ENCODE data around the gene C11orf91. TPM values are rescaled to one million over a fixed set of nuclear protein-coding genes. Genes with fewer than 3 reads are reported as not detected.

C11orf91 gene
- total and polyA plus RNA-seq, 7 donors, result 0.14 to 0.87 (median 0.51) TPM; not detected in 3

DNA sequence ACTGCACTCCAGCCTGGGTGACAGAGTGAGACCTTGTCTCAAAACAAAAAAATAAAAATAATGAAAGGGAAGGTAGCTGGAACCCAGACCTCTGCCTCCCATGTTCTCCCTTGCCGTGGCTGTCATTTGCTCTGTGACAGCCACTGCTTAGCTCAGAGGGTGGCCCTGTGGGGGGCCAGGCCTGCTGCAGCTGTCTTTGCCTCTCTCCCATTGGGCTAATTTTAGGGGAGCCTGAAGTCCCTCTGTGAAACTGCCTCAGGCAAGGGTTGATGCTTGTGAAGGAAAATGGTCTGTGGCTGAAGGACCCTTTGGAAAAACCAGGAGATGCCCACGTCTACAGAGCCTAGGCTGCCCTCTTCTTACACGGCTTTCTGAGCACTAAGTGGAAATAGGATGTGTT is 42.9 kb downstream of the C11orf91 start:
- peaks cover 13% of the 10 kb centered on the region for H3K4me1 ChIP-seq
- TF ChIP-seq, protein P1, sequence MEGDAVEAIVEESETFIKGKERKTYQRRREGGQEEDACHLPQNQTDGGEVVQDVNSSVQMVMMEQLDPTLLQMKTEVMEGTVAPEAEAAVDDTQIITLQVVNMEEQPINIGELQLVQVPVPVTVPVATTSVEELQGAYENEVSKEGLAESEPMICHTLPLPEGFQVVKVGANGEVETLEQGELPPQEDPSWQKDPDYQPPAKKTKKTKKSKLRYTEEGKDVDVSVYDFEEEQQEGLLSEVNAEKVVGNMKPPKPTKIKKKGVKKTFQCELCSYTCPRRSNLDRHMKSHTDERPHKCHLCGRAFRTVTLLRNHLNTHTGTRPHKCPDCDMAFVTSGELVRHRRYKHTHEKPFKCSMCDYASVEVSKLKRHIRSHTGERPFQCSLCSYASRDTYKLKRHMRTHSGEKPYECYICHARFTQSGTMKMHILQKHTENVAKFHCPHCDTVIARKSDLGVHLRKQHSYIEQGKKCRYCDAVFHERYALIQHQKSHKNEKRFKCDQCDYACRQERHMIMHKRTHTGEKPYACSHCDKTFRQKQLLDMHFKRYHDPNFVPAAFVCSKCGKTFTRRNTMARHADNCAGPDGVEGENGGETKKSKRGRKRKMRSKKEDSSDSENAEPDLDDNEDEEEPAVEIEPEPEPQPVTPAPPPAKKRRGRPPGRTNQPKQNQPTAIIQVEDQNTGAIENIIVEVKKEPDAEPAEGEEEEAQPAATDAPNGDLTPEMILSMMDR (IDR thresholded peaks at IDR 0.05), result no peak
- H3K27me3 ChIP-seq (ENCODE audit: insufficient read depth in 3 of 3, low read length in 2 of 3), result no peaks in the 10 kb centered on the region
- DNase-seq, result no peak
- WGBS, 3 donors, result 61 to 82% (median 69%) methylated on average over 3 of the region's 3 CpGs
- no peak for ATAC-seq
- no peaks in the 10 kb centered on the region for H3K36me3 ChIP-seq (ENCODE audit: insufficient read depth in 1 of 2, low read depth in 1 of 2)
- intact Hi-C loops (cut with DNase I), result no loop called here
- no peak overlapping the region for H3K27ac ChIP-seq
- no peak overlapping the region for H3K4me3 ChIP-seq
- H3K9me3 ChIP-seq, result no peaks in the 10 kb centered on the region

DNA sequence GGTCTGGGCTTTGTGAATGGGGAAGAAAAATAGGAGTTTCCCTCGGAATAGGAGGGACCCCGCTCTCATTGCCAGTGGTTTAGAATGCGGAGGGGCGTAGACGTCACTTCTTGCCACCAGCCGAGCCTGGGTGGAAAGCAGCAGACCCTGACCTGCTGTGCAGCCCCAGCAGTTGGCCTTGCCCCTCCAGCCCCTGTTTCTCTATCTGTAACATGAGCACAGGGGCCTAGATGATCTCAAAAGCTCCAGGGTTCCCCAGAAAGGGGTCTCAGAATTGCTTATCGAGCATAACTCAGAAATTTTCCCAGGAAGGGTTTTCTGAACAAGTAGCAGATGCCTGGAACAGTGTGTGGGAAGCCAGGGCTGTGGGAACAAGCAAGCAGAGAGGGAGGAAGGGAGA is 43.9 kb downstream of the C11orf91 start:
- no peak overlapping the region for H3K27ac ChIP-seq
- no peak overlapping the region for H3K4me3 ChIP-seq
- DNase-seq, result no peak
- no peaks in the 10 kb centered on the region for H3K27me3 ChIP-seq (ENCODE audit: insufficient read depth in 3 of 3, low read length in 2 of 3)
- intact Hi-C loops (cut with DNase I), result no loop called here
- 89 to 92% (median 90%) methylated on average over 7 of the region's 7 CpGs for WGBS, 3 donors
- peaks cover 22% of the 10 kb centered on the region for H3K4me1 ChIP-seq
- H3K36me3 ChIP-seq (ENCODE audit: insufficient read depth in 1 of 2, low read depth in 1 of 2), result no peaks in the 10 kb centered on the region
- TF ChIP-seq, protein P1 (IDR thresholded peaks at IDR 0.05), result no peak
- H3K9me3 ChIP-seq, result no peaks in the 10 kb centered on the region
- no peak for ATAC-seq

DNA sequence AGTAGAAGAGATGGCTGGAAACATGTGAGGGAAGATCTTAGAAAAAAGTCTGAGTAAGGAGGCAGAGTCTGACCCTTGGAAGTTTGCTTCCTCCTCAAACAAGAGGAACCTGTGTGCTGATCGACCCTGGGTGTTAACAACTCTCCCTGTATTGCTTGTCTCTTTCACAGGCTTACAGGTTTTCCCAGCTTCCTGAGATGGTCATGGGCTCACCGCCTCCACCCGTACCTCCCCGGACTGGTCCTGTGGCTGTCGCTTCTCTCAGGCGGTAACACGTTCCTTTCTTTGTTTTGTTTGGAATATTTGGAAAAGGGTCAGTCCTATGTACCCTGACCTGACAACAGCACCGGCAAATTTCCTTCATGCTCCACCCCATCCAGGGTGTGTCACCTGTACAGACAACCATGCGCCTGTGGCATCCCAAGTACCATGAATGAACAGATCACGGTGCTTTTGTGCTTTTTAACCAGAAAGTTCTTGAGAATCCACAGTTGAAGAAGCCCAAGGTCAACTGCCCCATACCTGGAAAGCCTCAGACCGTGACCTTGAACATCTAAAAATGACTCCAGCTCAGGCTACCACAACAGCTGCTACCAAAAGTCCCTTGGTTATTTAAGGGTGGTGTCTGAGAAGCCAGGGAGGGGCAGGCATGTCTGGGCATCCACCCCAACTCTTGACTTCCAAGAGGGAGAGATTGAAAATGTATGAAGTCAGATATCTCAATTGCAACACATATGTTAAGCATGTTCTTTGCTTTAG is 44.6 kb downstream of the C11orf91 start:
- Histone ChIP-seq H3K4me1 (peaks cover 22% of the 10 kb centered on the region), H3K4me3 (no peak overlapping the region), H3K9me3 (no peaks in the 10 kb centered on the region), H3K27me3 (ENCODE audit: insufficient read depth in 3 of 3, low read length in 2 of 3) (no peaks in the 10 kb centered on the region), H3K27ac (no peak overlapping the region), H3K36me3 (ENCODE audit: insufficient read depth in 1 of 2, low read depth in 1 of 2) (no peaks in the 10 kb centered on the region)
- ATAC-seq (peak; percentile 24 to 77 (median 56)), DNase-seq (no peak)
- intact Hi-C loops (cut with DNase I), result no loop called here
- WGBS, 3 donors, result 76 to 83% (median 81%) methylated on average over 11 of the region's 11 CpGs
- TF ChIP-seq, protein P1 (IDR thresholded peaks at IDR 0.05), result no peak

DNA sequence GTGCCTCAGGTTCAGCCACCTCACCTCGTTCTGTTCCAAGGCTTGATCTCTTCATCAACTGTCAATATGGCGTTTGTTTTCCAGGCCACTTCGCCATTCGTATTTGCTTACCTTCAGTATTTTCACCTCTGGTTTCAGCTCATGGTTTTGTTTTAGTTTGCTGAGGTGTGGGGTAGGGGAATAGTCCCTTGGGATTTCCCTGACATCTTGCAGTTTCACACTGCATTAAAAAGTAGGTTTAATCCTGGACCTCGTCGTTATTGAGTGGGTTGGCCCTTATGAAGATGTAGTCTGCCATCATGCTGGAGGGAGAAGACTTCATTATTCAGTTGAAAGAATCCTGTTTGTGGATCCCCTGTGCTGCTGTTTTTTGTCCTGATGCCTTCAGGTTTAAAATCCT is 46.0 kb downstream of the C11orf91 start:
- DNase-seq (no peak), ATAC-seq (no peak)
- Histone ChIP-seq H3K4me3 (no peak overlapping the region), H3K36me3 (ENCODE audit: insufficient read depth in 1 of 2, low read depth in 1 of 2) (no peaks in the 10 kb centered on the region), H3K27ac (no peak overlapping the region), H3K4me1 (peaks cover 22% of the 10 kb centered on the region), H3K9me3 (no peaks in the 10 kb centered on the region), H3K27me3 (ENCODE audit: insufficient read depth in 3 of 3, low read length in 2 of 3) (no peaks in the 10 kb centered on the region)
- intact Hi-C loops (cut with DNase I), result no loop called here
- TF ChIP-seq, protein P1 (IDR thresholded peaks at IDR 0.05), result no peak
- 82 to 88% (median 87%) methylated on average over 6 of the region's 6 CpGs for WGBS, 3 donors

DNA sequence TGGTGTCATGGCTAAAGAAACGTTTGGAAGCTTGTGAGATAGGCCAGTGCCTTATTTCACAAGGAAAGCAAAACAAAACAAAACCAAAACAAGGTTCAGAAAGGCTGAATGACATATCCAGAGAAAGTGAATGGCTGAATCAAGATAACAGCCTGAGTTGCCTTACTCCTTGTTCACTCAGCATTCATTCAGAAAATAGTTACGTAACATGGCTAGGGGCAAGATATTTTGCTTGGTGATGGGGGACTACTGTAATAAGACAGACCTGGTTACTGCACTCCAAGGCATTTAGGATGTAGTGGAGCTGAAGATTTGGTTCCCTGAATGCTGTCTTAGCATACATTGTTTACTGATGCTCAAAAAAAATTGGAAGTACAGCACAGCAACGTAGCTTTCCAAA is 47.7 kb downstream of the C11orf91 start:
- peaks cover 22% of the 10 kb centered on the region for H3K4me1 ChIP-seq
- no peaks in the 10 kb centered on the region for H3K27me3 ChIP-seq (ENCODE audit: insufficient read depth in 3 of 3, low read length in 2 of 3)
- intact Hi-C loops (cut with DNase I), result no loop called here
- H3K27ac ChIP-seq, result peak overlapping the region; percentile 3
- ATAC-seq (no peak), DNase-seq (no peak)
- H3K4me3 ChIP-seq, result no peak overlapping the region
- H3K36me3 ChIP-seq (ENCODE audit: insufficient read depth in 1 of 2, low read depth in 1 of 2), result no peaks in the 10 kb centered on the region
- TF ChIP-seq, protein P1 (IDR thresholded peaks at IDR 0.05), result no peak
- no peaks in the 10 kb centered on the region for H3K9me3 ChIP-seq
- WGBS, 3 donors, result 51 to 53% (median 52%) methylated on average over 3 of the region's 3 CpGs

All from psoas muscle (tissue), 8 donors.